Activated T-cell treated with anti-CD3 and anti-CD28 coated beads for 1 hour (primary cell): ENCODE measurements around the gene PSMG3.

Experiments used
- DNase-seq: peaks from one replicate; pipeline ENCODE4 v3.0.0-alpha.2; 2020; ENCODE audit warnings: low read depth

PSMG3 gene

DNA sequence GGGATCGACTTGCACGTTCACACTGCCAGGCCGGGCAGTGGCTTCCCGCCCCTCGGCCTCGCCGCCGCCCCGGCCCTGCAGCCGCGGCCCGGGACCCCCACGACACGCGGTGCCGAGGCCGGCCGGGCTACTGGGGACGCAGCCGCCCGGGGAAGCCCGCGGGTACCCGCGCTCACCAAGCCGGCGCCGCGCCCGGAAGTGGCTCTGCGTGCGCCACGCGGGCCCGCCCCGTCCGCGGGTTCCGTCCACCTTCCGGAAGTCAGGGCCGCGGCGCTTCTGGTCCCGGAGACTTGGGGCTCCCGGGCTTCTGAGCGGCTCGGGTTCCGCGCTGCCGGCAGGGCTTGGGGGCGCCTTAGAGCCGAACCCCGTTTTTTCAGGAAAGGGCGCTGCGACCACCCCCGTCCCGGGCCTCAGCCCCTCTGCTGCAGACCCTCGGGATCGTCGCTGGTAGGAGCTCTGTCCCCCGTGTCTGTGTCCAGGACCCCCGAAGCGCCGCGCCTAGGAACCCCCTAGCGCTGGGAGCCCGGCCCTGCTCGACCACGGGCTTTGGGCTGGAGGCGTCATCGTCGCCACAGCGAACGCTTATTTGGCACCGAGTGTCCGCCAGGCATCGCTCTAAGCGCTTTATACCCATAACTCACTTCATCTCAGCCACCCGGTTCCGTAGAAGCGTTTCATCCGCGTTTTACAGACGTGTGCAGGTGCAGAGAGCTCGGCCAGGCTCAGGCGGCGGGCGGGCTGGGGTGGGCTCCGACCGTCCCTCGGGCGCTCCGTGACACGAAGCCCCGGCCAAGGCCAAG, at the start of gene PSMG3:
Gene PSMG3, minus strand, starts transcription at position 200 of the 800 bp plus-strand sequence. CDS start 693 bp downstream, outside the sequence.
- peak; percentile 81 for DNase-seq

DNA sequence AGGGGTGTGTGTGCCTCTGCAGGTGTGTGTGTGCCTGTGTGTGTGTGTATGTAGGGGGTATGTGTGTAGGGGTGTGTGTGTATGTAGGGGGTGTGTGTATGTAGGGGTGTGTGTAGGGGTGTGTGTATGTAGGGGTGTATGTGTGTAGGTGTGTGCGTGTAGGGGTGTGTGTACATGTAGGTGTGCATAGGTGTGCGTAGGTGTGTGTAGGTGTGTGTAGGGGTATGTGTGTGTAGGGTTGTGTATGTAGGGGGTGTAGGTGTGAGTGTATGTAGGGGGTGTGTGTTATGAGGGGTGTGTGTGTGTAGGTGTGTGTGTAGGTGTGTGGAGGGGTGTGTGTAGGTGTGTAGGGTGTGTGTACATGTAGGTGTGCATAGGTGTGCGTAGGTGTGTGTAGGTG, 48.6 kb upstream of the PSMG3 start:
- no peak for DNase-seq

DNA sequence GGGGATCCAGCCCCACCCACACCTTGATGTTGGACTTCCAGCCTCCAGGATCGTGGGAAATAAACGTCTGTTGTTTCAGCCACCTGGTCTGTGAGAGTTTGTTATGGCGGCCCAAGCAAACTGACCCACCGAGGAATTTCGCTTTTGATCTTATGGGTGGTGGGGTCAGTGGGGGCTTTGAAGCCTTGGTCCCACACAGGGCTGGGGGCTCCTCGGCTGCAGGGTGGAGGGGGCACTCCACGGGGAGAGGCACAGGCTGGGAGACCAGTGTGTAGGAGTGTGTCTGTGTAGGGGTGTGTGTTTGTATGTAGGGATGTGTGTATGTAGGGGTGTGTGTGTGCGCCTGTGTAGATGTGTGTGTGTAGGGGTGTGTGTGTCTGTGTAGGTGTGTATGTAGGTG, 48.1 kb upstream of the PSMG3 start:
- DNase-seq: no peak

GRCh38 chr7:1616741-1617140, 46.9 kb upstream of the PSMG3 start:
- DNase-seq: no peak

- no peak for DNase-seq
These were observed 41.9 kb upstream of the PSMG3 start for GRCh38 chr7:1611708-1612241.

GRCh38 chr7:1610678-1611302, 41.0 kb upstream of the PSMG3 start:
- no peak for DNase-seq

- DNase-seq: no peak
These were observed 40.3 kb upstream of the PSMG3 start for GRCh38 chr7:1610013-1610677.

GRCh38 chr7:1609023-1609422, 39.2 kb upstream of the PSMG3 start:
- no peak for DNase-seq

- no peak for DNase-seq
These were observed 38.5 kb upstream of the PSMG3 start for GRCh38 chr7:1608318-1608717.

DNA sequence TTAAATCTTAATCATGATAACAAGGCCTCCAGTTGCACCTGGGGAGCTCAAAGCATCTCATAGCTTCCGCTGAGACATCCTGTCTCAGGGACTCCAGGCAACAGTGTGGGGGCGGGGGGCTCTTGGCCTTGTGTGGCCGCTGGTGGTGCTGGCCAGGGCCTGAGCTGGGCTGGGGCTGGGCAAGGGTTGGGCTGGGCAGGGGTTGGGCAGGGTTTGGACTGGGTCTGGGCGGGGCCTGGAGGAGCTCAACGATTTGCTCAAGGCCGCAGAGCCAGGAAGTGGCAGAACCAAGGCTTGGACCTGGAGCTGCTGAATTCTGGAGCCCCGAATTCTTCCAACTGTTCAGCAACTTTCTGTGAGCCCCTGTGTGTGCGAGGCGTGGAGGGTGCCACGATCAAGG, 37.9 kb upstream of the PSMG3 start:
- no peak for DNase-seq

- DNase-seq: no peak
These were observed 37.2 kb upstream of the PSMG3 start for GRCh38 chr7:1607001-1607400.

GRCh38 chr7:1604383-1604782, 34.6 kb upstream of the PSMG3 start:
- DNase-seq: no peak

DNA sequence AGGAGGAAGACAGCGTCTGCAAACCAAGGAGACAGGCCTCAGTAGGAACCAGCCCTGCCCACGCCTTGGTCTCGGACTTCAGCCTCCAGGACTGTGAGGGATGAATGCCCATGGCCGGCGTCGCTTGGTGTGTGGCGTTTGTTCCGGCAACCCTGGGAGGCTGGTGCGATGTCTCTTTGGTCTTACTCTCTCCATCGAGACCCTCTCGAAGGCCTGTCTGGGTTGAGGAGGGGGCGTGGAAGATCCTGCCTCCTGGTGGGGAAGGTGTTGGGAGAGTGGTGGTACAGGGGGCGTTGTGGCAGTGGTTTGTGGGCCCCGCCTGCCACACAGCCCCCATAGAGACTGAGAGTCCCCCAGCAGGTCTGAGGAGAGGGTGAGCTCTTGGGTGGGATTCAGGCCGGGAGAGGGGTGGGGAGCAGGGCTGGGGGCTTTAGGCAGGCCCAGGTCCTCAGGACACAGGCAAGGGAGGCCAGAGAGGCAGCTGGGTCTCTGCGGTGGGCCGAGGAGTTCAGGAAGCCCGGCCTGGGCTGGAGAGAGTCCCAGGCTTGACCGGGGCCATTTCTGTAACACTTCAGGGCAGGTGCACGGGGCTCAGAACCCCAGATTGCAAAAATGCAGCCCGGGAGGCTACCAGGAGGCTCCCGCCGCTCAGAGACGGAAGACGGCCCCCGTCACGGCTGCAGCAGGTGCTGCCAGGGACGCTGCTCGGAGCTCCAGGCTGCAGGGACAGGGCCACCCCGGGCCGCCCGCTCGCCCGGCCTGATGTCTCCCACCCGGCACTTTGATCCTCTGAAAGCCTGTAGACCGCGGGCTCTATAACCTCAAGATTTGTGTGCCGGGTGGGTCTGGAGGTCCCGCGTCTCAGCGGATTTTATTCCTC, 33.8 kb upstream of the PSMG3 start:
- no peak for DNase-seq

DNA sequence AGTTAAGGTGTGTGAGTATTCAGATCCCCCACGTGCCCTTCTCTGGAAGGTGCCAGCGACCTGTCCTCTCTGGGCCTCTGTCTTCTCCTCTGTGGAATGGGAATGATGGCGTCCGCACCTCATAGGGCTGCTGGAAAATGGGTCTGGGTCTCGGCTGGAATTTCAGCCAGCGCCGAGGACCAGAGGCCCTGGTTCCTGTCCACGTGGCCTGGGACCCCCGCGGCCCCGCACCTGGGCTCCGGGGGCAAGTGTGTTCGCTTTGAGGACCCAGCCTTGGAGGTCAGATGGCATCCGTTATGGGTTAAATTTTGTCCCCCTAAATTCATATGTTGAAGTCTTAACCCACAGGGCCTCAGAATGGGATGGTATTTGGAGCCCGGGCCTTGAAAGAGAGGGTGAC, 32.6 kb upstream of the PSMG3 start:
- no peak for DNase-seq

GRCh38 chr7:1601956-1602355, 32.1 kb upstream of the PSMG3 start:
- no peak for DNase-seq

DNA sequence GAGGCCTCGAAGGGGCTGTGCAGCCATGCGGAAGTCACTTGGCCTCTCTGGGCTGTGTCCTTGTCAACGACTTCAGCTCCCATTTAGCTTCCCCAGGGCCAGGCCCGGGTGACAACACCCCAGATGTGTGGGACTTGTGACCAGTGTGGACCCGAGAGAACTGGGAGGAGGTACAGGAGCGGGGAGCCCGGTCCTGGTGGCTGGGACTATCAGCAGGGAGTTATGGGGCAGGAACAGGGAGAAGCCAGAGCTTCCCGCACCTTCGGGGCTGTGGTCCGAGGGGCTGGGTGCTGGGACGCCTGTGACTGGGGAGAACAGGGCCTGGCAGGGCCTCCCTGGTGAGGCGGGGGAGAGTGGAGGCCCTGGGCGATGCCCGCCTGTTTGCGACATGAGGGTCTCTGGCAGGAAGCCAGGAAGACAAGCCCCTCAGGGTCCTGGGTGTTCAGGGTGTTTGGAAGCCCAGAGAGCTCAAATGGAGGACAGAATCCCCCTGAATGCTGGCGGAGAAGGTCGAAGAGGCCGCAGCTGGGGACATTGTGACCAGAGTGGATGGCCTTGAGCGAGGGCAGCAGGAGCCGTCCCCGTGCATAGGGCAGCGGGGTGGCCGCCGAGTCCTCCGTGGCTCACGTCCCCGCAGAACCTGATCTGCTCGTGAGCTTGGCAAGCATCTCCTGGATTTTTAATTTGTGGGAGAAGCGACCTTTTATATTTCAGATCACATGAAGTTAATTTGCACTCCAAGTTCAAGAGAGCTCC, 30.0 kb upstream of the PSMG3 start:
- no peak for DNase-seq

- no peak for DNase-seq
These were observed 29.3 kb upstream of the PSMG3 start for GRCh38 chr7:1598961-1599639.

DNA sequence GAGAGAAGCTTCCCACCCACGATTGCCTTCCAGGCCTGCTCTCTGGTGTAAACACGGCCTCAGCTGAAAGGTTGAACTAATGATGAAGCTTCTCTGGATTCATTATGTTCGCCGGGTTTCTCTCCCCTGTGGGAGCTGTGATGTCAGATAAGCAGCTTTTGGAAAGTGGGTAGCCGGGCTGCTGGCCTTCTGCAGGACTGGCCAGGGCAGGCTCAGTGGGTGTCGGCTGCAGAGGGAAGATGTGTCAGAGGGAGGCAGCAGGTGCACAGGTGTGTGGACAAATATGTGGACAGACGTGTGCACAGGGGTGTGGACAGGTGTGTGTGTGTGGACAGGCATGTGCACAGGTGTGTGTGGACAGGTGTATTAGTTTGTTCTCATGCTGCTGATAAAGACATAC, 28.5 kb upstream of the PSMG3 start:
- no peak for DNase-seq

GRCh38 chr7:1597791-1598190, 28.0 kb upstream of the PSMG3 start:
- no peak for DNase-seq

DNA sequence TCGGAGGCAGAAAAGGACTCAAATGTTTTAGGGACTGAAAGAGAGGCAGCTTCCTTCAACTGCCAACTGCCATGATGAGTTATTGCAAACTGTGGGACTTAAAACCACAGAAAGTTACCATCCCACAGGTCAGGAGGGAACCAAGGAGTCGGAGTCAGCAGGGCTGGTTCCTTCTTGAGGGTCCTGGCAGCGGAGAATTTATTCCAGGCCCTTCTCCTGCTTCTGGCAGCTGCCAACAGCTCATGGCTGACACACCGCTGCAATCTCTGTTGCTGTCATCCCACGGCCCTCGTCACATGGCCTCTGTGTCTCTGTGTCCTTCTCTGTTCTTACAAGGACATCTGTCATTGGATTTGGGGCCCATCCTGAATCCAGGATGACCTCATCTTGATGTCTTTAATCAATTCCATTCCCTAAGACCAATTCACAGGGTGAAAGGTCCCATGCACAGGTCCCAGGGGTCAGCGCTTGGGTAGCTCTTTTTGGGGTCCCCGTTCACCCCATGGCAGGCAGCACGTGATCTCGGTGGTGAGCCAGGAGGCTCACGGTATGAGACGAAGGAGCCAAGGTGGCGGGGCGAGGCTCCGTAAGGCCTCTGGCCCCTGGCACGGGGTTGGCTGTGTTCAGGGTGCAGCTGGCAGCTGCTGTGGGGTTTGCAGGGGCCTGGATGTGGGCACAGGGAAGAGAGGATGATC, 27.4 kb upstream of the PSMG3 start:
- DNase-seq: no peak
